MM.1S (cell line): Measurements from ENCODE around the gene HIF1A.
"Not testable (repeated sequence)": the region's sequence is repeated elsewhere in the genome, so short reads cannot be mapped to it uniquely, and the experiment has no call there.

ENCODE experiments used
- DNase-seq: peaks from one replicate; pipeline ENCODE4 v3.0.0-alpha.2; 2015
- H2AFZ ChIP-seq: fragments of 300-600 bp; sonication (generic); 2 replicates; pipeline ENCODE4 v1.6.0; 2016; ENCODE audit warnings: antibody characterized with exemption, low read length
- H3F3A ChIP-seq: fragments of 300-600 bp; sonication (generic); 2 replicates; pipeline ENCODE4 v1.6.1; 2016; ENCODE audit warnings: mild to moderate bottlenecking, antibody characterized with exemption, low read length, moderate library complexity, mixed read lengths; ENCODE audit not compliant: insufficient read depth
- H3K27ac ChIP-seq: fragments of 300-600 bp; sonication (generic); 2 replicates; pipeline ENCODE4 v1.5.1; 2016; ENCODE audit warnings: mild to moderate bottlenecking, low read length
- H3K27me3 ChIP-seq: fragments of 300-600 bp; sonication (generic); replicated peaks from 2 replicates; pipeline ENCODE4 v1.6.0; 2016; ENCODE audit warnings: low read length; ENCODE audit not compliant: insufficient read depth
- H3K36me3 ChIP-seq: fragments of 300-600 bp; sonication (generic); replicated peaks from 2 replicates; pipeline ENCODE4 v1.6.1; 2016; ENCODE audit warnings: mild to moderate bottlenecking, low read length, mixed read lengths; ENCODE audit not compliant: insufficient read depth
- H3K4me1 ChIP-seq: fragments of 300-600 bp; sonication (generic); 2 replicates; pipeline ENCODE4 v1.6.1; 2016; ENCODE audit warnings: low read length, mixed read lengths
- H3K4me2 ChIP-seq: fragments of 300-600 bp; sonication (generic); 2 replicates; pipeline ENCODE4 v1.6.0; 2016; ENCODE audit warnings: low read depth, low read length
- H3K4me3 ChIP-seq: fragments of 300-600 bp; sonication (generic); 2 replicates; pipeline ENCODE4 v1.5.1; 2016; ENCODE audit warnings: low read length, mixed read lengths
- H3K79me2 ChIP-seq: fragments of 300-600 bp; sonication (generic); 2 replicates; pipeline ENCODE4 v1.6.1; 2016; ENCODE audit warnings: mixed run types, low read length, mixed read lengths
- H3K9ac ChIP-seq: fragments of 300-600 bp; sonication (generic); 2 replicates; pipeline ENCODE4 v1.6.1; 2016; ENCODE audit warnings: low read length, mixed read lengths
- H3K9me2 ChIP-seq: fragments of 300-600 bp; sonication (generic); replicated peaks from 2 replicates; pipeline ENCODE4 v1.6.1; 2016; ENCODE audit warnings: mild to moderate bottlenecking, low read length, mixed read lengths; ENCODE audit not compliant: insufficient read depth
- H3K9me3 ChIP-seq: fragments of 300-600 bp; sonication (generic); replicated peaks from 2 replicates; pipeline ENCODE4 v1.6.1; 2016; ENCODE audit warnings: mild to moderate bottlenecking, low read length, mixed read lengths; ENCODE audit not compliant: insufficient read depth
- H4K20me1 ChIP-seq: fragments of 300-600 bp; sonication (generic); 2 replicates; pipeline ENCODE4 v1.6.1; 2016; ENCODE audit warnings: mild to moderate bottlenecking, low read length, moderate library complexity, mixed read lengths; ENCODE audit not compliant: insufficient read depth
- CTCF ChIP-seq: fragments of 300-600 bp; sonication (generic); IDR thresholded peaks from 2 replicates; pipeline ENCODE4 v1.5.1; 2016; ENCODE audit warnings: antibody characterized with exemption, low read length, mixed read lengths
- EZH2 ChIP-seq: fragments of 300-600 bp; sonication (generic); optimal IDR thresholded peaks from 2 replicates; pipeline ENCODE3; 2017; ENCODE audit warnings: low read depth, mild to moderate bottlenecking, antibody characterized with exemption, low read length, mixed read lengths
- EZH2phosphoT487 ChIP-seq: fragments of 300-600 bp; sonication (generic); IDR thresholded peaks from 2 replicates; pipeline ENCODE4 v1.6.1; 2018; ENCODE audit warnings: antibody characterized with exemption, low read length

Gene HIF1A

GRCh38 chr14:61706096-61706690, 10.9 kb downstream of the HIF1A start:
- no peak overlapping the region for H2AFZ ChIP-seq
- H3K36me3 ChIP-seq: no peaks in the 10 kb centered on the region
- no peaks in the 10 kb centered on the region for H3K4me1 ChIP-seq
- no peak overlapping the region for H3K27ac ChIP-seq
- no peaks in the 10 kb centered on the region for H3K9me3 ChIP-seq
- no peak for DNase-seq
- H3K9ac ChIP-seq: no peak overlapping the region
- H3K4me3 ChIP-seq: no peak overlapping the region
- H4K20me1 ChIP-seq: peaks cover 14% of the 10 kb centered on the region; the same call in 1 of the 2 replicates
- H3K27me3 ChIP-seq: no peaks in the 10 kb centered on the region
- H3F3A ChIP-seq: no peaks in the 10 kb centered on the region
- TF ChIP-seq CTCF (no peak), EZH2phosphoT487 (no peak), EZH2 (no peak)
- H3K79me2 ChIP-seq: peaks cover 86% of the 10 kb centered on the region
- no peaks in the 10 kb centered on the region for H3K9me2 ChIP-seq
- no peak overlapping the region for H3K4me2 ChIP-seq

DNA sequence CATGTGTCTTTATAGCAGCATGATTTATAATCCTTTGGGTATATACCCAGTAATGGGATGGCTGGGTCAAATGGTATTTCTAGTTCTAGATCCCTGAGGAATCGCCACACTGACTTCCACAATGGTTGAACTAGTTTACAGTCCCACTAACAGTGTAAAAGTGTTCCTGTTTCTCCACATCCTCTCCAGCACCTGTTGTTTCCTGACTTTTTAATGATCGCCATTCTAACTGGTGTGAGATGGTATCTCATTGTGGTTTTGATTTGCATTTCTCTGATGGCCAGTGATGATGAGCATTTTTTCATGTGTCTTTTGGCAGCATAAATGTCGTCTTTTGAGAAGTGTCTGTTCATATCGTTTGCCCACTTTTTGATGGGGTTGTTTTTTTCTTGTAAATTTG, 12.5 kb downstream of the HIF1A start:
- H2AFZ ChIP-seq, H3K27me3 ChIP-seq, H3K9ac ChIP-seq, H3K27ac ChIP-seq, H3K9me2 ChIP-seq, H3K4me1 ChIP-seq, H3F3A ChIP-seq, H3K4me2 ChIP-seq, H3K9me3 ChIP-seq, H3K36me3 ChIP-seq, H3K4me3 ChIP-seq, DNase-seq: not testable (repeated sequence)
- Histone ChIP-seq H3K79me2 (peaks cover 87% of the 10 kb centered on the region), H4K20me1 (peaks cover 20% of the 10 kb centered on the region)

DNA sequence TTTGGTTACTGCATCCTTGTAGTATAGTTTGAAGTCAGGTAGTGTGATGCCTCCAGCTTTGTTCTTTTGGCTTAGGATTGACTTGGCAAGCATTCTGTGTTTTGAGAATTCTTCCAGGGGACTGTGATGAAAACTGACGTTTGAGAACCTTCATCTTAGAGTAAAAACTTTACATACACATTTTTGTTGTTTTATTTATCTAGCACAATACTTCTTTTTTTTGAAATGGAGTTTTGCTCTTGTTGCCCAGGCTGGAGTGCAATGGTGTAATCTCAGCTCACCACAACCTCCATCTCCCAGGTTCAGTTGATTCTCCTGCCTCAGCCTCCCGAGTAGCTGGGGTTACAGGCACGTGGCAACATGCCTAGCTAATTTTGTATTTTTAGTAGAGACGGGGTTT, 13.4 kb downstream of the HIF1A start:
- not testable (repeated sequence) for H3K9ac ChIP-seq, H3K27ac ChIP-seq, H3K9me3 ChIP-seq, H3K9me2 ChIP-seq, H3F3A ChIP-seq, H3K4me1 ChIP-seq, H3K4me3 ChIP-seq, H3K27me3 ChIP-seq, DNase-seq, H3K36me3 ChIP-seq, H2AFZ ChIP-seq, H3K4me2 ChIP-seq
- Histone ChIP-seq H3K79me2 (peaks cover 87% of the 10 kb centered on the region), H4K20me1 (peaks cover 17% of the 10 kb centered on the region)

- H3K9me2 ChIP-seq: no peaks in the 10 kb centered on the region
- H3K4me2 ChIP-seq: no peak overlapping the region
- H3K9me3 ChIP-seq: no peaks in the 10 kb centered on the region
- H2AFZ ChIP-seq: no peak overlapping the region
- no peaks in the 10 kb centered on the region for H3K4me1 ChIP-seq
- no peak overlapping the region for H3K4me3 ChIP-seq
- H3K36me3 ChIP-seq: no peaks in the 10 kb centered on the region
- H3K9ac ChIP-seq: no peak overlapping the region
- no peaks in the 10 kb centered on the region for H3K27me3 ChIP-seq
- no peak for DNase-seq
- no peaks in the 10 kb centered on the region for H3F3A ChIP-seq
- peaks cover 12% of the 10 kb centered on the region for H4K20me1 ChIP-seq
- peaks cover 87% of the 10 kb centered on the region for H3K79me2 ChIP-seq
- TF ChIP-seq EZH2phosphoT487: no peak
- TF ChIP-seq EZH2: no peak
- H3K27ac ChIP-seq: no peak overlapping the region
These were observed 15.8 kb downstream of the HIF1A start for GRCh38 chr14:61710853-61711817.
